DMS79 (cell line): ENCODE data around the gene POU2F3.

Experiments
- DNase-seq: peaks from one replicate; lab custom pipeline; 2025; lab: John Stamatoyannopoulos, UW

Gene POU2F3

DNA sequence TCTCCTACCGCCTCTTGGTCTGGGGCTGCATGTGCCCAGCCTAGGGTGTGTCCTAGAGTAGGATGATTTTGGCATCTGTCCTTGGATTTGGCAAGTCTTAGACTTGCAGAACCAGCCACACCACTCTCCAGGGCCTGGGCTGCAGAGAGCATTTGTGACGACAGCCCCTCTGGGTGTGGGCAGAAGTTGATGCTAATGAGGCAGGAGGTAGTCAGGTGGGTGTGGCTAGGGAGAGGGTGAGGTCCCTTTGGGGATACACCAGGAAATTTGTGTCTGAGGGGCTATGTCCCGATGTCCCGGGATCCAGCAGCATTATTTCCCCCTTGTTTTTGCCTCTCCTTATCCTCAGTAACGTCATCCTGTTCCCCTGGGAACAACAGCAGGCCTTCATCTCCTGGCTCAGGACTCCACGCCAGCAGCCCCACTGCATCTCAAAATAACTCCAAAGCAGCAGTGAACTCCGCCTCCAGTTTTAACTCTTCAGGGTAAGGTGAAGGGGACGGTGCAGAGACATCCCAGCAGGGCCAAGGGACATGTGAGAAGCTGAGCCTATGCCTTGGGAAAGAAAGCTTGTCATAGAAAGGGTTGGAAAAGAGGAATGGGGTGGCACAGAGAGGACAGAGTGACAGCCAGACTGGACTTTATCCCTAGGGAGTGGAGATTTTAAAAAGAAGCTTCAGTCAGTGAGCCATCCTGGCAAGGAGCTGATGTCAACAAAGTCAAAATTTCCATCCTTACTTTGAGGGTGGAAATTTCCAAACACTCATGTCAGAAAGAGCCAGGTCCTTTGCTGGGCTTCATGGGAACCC lies 77.1 kb downstream of the POU2F3 start:
- peak; percentile 78 for DNase-seq

DNA sequence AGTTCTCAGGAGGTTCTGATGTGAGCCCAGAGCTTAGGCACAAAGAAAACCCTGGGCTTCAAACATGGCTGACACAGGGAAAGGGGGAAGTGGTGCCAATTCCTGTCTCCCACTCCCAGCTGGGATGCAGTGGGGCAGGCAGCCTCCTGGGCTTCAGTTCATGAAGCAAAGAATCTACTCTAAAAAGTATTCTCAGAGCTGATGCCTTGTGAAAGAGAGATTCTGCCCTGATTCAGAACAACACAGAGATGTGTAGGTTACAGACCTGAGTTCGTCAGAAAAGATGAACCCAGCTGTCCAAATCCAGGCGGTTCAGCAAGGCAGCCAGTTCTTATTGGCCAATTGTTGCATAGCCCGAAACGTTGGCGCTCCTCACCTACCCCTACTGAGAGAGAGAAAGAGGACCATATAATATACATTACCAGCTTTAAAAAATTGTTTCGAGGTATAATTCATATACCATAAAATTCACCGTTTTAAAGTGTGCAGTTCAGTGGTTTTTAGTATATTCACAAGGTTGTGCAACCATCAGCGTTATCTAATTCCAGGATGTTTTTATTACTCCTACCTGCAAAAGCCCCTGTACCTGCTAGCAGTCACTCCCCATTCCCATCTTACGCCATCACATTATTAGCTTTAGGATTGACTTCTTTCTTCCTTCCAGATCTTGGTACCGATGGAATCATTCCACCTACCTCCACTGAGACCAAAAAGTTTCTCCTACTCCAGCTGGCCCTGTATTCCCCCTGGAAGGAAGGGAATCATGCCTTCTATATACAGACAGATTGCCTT lies 77.9 kb downstream of the POU2F3 start:
- no peak for DNase-seq

DNA sequence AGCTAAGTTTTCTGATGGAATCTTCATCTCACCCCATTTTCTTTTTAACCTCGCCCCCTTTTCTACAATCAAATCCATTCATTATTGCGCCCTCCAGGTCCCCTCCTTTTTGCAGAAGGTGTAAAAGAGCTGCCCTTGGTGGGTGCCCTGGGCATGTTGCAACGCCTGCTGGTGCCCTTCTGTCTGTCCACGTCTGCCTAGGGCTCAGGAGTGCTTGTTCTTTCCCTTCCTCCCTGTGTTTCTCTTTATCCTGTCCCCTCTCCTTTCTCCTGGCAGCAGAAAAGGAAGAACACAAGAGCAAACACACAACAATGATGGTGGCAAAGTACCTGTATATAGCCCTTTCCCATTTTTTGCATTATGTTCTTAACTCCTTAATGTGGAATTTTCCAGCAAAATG lies 79.0 kb downstream of the POU2F3 start:
- DNase-seq = no peak

DNA sequence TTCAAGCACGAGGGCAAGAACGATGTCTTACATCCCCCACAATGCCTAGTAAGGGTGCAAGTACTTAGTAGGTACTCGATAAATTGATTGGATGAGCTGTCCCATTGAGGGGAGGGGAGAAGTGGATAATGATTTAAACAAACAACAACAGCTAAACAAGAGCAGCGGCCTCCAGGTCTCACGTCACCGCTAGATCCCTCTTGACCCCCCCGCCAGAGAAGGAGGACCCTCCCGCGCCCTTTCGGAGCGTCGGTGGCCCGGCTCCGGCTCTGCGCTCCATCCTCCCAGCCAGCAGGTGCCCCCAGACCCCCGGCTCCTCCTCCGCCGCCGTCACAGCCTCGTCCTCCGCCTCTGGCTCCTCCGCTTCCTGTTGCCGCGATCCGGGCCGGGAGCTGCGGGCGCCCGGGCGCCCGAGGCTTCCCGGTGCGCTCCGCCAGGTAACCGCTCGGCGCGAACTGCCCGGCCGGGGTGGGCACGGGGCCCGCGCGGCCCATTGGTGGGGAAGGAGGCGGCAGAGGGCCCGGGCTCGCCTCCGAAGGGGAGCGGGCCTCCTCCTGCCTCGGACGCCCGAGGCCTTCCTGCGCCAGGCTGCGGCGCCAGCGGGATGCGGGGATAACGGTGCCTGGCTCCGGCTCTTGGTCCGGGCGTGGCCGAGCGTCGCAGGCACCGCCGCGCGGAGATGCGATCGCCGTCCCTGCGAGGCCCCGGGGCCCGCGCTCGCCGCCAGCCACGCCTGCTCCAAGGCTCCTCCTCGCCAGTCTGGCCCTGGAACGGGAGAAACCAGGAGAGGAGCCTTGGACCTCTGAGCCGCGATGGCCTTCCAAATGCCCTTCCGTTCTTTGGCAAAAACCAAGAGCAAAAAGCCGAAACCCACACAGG lies 85.2 kb downstream of the POU2F3 start, which contains the start of gene TLCD5:
Gene TLCD5, plus strand, starts transcription at position 368 of the 879 bp plus-strand sequence. CDS start 2,143 bp downstream, outside the sequence.
- DNase-seq = peak; percentile 88

DNA sequence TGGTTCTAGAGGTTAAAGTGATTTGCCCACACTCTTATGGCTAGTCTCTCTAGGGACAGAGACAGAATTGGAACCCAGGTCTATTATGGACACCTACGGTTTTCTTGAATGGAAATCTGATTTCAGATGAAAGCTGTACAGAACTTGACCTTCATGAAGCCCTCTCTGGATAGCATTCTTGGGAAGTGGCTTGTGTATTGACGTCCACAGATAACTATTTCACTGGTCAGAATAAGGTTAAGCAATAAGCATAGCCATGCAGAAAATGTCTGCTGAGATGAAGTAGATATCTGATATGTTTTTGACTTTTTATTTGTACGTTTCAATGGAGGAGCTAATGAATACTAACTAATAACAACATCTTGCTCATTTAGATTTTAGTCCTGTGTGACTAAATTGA lies 86.3 kb downstream of the POU2F3 start:
- DNase-seq = no peak

DNA sequence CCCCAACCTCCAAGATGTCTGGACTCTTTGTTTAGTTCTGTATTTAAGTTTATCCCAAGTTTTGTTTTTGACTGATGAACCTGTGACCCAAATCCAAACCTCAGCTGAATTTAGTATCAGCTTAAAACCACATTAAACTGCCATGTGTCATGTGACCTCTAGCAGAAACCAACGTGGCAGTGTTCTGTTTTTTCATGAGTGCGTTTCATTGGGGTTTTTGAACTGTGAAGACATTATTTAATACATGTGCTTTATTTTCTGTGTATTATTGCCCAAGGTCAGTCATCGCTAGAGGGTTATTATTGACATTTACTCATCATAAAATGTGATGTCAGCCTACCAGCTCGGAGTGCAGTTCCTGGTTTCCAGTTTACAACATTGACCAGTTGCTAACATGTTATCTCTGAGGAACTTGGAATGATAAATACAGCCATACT lies 86.9 kb downstream of the POU2F3 start:
- DNase-seq = no peak

DNA sequence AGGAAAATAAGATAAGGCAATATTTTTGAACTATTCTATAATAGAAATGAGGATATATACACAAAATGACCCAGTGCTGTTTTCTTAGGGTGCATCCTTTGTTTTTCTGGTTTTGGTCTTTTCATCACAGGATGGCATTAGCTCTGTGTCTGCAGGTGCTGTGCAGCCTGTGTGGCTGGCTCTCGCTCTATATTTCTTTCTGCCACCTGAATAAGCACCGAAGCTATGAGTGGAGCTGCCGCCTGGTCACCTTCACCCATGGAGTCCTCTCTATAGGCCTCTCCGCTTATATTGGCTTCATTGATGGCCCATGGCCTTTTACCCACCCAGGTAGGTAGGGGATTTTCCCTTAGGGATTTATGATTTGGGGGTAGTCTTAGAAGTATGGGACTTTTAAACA lies 87.4 kb downstream of the POU2F3 start:
- DNase-seq = no peak

DNA sequence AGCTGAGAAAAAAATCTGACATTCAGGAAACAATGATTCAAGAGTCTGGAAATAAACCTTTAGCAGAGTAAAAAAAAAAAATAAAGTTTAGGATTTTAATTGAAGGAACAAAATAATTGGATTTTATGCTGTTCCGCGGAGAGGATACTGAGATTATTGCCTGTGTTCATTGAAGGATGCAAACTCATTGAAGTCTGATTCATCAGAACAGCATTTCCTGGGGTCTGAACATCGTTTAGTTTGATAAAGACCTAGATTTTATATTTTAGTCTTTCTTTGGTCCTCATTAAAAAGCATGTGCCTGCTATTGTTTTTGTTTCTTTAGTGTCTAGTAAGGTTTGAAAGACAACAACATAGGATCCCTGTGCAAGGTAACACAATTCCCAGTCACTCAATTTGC lies 89.6 kb downstream of the POU2F3 start:
- DNase-seq = no peak

DNA sequence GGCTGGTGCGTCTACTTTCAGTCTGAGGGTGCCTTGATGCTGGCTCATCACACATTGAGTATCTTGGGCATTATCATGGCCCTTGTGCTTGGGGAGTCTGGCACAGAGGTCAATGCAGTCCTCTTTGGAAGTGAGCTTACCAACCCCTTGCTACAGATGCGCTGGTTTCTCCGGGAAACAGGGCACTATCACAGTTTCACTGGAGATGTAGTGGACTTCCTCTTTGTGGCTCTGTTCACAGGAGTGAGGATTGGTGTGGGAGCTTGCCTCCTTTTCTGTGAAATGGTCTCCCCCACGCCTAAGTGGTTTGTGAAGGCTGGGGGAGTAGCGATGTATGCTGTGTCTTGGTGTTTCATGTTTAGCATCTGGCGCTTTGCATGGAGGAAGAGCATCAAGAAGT lies 90.1 kb downstream of the POU2F3 start:
- no peak for DNase-seq

DNA sequence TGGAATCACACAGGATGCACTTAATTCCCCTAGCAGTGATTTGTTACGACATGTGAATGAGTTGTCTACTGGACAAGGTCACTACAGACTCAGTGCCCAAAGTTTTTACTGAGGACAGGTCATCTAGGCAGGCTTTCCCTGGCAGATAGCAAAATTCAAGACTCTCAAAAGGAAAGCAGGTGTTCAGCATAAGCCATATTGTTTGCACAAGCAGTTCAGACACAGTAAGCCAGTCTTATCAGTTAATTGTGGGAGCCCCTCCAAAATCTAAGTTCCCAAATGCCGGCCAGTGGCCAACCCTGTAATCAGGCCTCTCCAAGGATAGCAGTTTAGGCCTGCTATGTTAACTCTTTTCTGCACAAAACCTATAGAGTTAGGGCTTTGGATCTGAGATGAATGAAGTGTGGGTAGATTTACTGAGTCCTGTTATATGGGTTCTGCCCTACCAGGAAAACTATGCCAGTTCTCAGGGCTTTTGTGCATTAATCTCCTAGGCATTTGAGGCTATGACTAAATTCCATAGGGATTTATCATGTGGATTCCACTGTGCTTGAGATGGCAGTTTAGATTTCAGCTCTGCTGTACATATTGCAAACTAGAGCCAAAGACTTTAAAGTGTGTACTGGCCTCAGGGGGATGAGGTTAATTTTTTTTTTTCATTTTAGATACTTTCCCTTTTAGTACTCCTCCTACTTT lies 91.5 kb downstream of the POU2F3 start:
- DNase-seq = no peak

DNA sequence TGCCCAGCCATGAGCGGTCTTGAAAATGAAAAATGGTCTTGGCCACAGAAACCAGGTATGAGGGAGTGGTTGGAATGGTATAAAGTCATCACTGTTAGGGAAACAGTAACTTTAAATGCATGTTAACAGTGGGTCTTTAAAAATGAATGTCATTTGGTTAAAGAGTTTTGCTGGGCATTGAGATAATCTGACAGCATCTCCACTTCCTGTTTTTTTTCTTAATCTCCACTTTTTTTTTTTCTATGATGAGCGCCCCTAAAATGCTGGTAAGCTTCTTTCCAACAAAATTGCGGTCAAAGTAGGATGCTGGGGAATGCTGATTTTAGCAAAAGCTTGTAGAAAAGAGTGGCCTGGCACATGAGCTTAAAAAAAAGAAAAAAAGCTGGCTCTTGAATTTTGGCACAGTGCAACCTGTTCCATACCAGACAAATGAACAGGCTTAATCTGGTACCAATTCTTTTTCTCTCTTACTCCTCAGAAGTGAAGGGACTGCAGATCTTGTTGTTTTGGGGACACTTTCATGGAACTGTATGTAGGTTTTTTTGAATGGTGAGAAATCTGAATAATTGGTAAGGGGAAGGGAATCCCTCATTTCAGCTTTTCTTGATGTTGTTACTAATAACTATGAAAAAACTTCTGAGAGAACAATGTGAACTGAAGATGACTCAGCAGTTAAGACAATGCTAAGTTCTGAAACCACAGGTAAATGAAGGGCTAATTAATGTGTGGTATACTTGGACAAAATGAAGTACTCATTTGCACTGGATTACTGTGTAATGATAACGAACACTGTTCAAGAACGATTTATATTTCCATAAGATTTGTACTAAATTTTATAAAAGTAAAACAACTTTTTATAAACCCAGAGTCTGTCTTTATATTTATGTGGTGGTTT lies 93.1 kb downstream of the POU2F3 start:
- DNase-seq = no peak

DNA sequence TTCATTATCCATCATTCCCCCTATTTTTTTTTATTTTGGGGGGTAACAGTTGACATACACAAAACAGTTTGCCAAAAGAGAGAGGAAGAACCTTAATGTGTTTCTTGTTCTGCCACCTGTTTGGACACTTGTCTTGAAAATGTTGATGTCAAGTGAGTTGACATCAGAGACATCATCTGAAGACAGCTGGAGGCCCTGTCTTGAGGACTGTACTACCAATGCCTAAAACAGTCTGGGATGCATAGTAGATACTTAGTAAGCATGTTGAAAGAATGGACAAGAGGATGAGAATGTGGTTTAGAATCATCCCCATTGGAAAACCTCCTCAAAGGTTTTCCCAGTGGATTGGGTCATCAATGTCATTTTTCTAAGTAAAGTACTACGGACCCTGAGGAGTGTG lies 93.9 kb downstream of the POU2F3 start:
- no peak for DNase-seq

DNA sequence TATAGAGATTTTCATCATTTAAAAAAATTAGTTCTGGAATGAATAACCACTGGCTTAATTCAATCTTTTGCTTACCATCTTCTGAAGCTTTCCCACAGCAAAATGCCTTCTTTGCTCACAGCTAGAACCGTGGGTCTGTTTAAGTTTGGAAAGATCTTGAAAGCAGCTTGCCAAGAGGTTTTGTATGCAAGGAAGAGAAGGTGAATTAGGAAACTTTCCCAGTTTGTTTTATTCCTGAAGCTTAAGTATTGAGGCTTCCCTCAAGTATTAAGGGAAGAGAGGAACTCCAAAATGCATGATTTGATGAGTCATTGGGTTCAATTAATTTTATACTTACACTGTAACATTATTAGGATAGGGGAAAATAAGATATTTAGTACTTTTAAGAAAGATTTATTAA lies 94.4 kb downstream of the POU2F3 start:
- no peak for DNase-seq

DNA sequence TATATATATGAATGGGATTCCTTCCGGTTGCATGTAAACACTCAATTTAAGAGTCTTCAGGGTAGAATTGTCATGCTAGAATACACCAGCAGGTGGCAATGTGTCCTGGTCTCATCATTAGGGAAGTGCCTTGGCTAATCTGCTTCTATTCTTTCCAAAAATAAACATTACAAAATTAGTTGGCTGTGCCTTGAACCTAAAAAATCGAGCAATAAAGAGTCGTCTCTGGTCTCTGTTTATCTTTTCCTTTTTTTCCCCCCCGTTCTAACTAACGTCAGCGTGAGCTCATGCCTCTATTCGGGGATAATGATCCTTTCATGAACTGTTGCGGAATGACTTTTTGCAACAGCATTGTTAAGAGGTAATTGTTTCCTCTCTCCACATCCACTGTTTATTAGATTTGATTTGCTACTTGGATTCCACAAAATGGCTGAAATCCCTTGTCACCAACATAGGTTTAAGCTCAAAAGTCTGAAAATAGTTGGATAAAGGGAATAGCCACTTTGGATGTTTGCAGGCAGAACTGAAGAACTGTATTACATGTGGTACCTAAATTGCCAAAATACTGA lies 95.0 kb downstream of the POU2F3 start:
- peak; percentile 79 for DNase-seq

DNA sequence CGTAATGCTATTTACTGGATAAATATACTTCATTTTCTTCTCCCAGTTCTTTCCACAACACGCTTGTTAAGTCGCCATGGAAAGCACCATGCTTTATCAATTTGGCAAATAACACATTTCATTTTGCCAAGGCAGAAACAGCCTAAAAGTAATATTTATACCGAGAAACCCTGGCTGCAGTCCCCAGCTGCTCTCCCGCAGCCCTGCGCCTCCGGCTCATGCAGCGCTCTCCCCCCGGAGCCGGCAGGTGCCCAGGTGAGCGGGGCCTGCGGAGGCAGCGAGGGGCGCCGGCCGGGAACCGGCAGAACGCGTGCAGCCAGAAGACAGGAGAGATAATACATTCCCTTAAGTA lies 95.6 kb downstream of the POU2F3 start:
- DNase-seq = no peak

DNA sequence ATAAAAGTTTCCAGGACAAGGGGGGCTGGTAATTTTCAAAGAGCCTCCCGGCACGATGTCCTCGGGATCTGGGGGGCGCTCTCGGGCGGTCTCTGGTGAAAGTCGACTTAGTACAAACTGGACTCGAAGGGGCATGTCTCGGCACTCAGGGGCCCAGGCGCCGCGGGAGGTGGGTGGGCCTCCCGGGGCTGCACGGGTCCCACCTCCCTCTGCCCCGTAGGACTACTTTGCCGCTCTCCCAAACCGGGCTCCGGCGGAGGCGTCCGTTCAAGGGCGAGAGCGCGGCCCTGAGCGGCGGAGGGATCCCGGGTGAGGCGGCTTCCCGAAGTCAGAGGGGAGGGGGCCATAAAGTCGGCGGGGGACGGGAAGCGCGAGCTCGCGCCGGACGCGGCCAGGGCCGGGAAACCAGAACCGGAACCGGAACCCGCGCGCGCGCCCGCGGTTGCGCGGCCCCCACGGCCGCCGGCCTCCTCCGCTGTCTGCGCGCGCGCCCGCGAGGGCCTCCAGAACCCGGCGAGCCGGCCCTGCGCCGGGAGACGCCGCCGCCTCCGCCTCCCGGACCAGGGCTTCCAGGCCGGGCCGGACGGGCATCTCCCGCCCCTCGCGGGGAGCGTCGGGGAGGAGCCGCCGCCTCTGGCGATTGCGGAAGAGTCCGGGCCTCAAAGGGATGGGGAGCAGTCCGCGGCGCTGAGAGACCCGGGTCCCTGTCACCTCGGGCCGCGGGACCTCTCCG lies 96.1 kb downstream of the POU2F3 start, which contains the start of gene ARHGEF12:
Gene ARHGEF12, plus strand, starts transcription at position 506 of the 733 bp plus-strand sequence. CDS start 831 bp downstream, outside the sequence.
- DNase-seq = peak; percentile 90

DNA sequence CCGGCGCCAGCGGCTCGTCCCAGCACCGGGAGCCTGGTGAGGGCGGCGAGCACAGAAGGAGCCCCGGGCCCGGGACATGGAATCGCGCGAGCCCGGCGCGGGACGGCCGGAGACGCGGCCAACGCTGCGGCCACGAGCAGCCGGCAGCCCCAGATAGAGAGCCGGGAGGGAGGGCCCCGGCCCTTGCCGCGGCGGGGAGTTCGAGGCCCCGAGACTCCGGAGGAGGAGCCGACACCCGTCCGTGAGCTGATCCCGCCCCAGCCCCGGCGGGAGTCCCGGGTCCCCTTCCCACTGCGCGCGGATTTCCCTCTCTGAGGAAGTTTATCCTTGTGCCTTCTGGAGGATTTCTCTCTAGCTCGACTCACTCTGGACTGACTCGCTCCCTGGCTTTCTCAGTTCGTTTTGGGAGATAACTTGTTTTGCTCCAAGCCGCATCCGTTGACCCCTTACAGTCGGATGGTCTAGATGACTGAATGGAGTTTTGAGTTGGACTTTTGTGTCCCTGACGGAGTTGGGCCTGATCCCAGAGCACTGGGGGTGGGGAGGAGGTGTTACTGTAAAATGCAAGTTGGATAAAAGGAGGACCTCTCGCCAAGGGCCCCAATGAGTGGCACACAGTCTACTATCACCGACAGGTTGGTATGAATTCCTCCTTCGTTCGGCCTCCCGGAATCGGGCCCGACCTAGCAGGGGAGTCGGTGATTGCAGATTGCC lies 96.9 kb downstream of the POU2F3 start:
- no peak for DNase-seq

DNA sequence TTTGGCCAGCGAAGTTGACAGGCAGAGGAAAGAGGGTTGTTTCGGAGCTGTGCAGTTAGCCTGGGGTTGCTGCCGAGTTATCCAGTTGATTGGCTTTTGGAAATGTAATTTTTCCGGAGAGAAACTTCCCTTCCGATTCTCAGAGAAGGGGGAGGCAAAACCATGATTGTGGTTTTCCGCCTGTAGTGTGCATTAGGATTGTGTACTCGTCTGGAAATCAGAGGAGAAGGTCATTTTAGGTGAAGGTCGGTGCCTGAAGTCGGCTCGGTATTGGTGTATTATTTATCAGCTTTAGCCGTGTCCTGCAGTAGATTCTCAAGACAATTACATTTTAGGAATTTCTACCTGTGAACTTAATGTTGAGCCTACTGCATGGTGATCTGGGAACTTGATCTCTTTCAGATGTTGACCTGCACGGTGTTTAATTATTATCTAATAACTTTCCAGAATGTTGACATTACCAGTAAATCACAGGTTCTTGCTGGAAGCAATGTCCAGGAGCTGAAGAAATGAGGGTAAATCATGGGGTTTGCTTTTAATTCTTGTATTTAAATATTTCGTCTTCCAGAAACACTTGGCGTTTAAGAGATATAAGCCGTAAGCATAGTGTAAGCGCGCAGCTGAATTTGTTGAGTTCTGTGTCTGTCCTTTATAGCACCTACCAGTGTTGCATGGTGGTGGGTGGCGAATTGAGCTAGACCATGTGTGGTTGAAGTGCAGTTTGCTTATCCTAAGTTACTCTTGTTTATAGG lies 97.6 kb downstream of the POU2F3 start:
- peak; percentile 8 for DNase-seq
